Measurements from ENCODE around the gene CFAP99.

DNA sequence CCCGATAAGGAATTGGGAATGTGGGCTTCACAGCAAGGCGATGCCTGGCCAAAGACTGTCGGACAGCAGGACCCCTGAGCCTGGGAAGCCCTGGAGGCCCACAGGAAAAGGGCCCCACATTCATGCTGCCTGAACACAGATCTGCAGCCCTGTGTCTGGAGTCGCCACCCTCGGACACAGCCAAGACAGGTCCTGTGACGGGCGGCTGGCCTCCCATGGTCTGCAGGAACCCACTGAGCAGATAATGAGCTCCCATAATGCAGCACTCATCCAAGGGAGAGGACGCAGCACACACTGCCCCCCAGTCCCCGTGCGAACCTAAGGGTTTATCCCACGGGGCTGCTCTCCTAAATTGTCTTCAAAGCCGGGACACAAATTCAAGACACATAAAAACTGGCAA lies 30.9 kb upstream of the CFAP99 start:
- TF ChIP-seq, protein P1, sequence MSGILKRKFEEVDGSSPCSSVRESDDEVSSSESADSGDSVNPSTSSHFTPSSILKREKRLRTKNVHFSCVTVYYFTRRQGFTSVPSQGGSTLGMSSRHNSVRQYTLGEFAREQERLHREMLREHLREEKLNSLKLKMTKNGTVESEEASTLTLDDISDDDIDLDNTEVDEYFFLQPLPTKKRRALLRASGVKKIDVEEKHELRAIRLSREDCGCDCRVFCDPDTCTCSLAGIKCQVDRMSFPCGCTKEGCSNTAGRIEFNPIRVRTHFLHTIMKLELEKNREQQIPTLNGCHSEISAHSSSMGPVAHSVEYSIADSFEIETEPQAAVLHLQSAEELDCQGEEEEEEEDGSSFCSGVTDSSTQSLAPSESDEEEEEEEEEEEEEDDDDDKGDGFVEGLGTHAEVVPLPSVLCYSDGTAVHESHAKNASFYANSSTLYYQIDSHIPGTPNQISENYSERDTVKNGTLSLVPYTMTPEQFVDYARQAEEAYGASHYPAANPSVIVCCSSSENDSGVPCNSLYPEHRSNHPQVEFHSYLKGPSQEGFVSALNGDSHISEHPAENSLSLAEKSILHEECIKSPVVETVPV (CRISPR knock-in tag; IDR thresholded peaks at IDR 0.05), result no peak
- TF ChIP-seq, protein P2, sequence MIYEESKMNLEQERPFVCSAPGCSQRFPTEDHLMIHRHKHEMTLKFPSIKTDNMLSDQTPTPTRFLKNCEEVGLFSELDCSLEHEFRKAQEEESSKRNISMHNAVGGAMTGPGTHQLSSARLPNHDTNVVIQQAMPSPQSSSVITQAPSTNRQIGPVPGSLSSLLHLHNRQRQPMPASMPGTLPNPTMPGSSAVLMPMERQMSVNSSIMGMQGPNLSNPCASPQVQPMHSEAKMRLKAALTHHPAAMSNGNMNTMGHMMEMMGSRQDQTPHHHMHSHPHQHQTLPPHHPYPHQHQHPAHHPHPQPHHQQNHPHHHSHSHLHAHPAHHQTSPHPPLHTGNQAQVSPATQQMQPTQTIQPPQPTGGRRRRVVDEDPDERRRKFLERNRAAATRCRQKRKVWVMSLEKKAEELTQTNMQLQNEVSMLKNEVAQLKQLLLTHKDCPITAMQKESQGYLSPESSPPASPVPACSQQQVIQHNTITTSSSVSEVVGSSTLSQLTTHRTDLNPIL (CRISPR knock-in tag; IDR thresholded peaks at IDR 0.05; ENCODE audit: low read depth), result no peak
- no peak for TF ChIP-seq ZNF70 (CRISPR knock-in tag; IDR thresholded peaks at IDR 0.05)
- TF ChIP-seq ARNTL (CRISPR knock-in tag; IDR thresholded peaks at IDR 0.05; ENCODE audit: borderline replicate concordance, low read depth), result no peak
- TF ChIP-seq, protein P3, sequence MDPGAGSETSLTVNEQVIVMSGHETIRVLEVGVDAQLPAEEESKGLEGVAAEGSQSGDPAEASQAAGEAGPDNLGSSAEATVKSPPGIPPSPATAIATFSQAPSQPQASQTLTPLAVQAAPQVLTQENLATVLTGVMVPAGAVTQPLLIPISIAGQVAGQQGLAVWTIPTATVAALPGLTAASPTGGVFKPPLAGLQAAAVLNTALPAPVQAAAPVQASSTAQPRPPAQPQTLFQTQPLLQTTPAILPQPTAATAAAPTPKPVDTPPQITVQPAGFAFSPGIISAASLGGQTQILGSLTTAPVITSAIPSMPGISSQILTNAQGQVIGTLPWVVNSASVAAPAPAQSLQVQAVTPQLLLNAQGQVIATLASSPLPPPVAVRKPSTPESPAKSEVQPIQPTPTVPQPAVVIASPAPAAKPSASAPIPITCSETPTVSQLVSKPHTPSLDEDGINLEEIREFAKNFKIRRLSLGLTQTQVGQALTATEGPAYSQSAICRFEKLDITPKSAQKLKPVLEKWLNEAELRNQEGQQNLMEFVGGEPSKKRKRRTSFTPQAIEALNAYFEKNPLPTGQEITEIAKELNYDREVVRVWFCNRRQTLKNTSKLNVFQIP (CRISPR knock-in tag; IDR thresholded peaks at IDR 0.05; ENCODE audit: borderline replicate concordance, low read depth), result no peak
- TF ChIP-seq SNAI2 (CRISPR knock-in tag; IDR thresholded peaks at IDR 0.05), result no peak
- TF ChIP-seq ZC3H10 (CRISPR knock-in tag; IDR thresholded peaks at IDR 0.05), result no peak
- no peak for TF ChIP-seq TCF4 (CRISPR knock-in tag; IDR thresholded peaks at IDR 0.05; ENCODE audit: borderline replicate concordance)
- no peak for TF ChIP-seq TOX (CRISPR knock-in tag; IDR thresholded peaks at IDR 0.05; ENCODE audit: borderline replicate concordance)
- TF ChIP-seq CSDC2 (CRISPR knock-in tag; IDR thresholded peaks at IDR 0.05), result no peak
- TF ChIP-seq GLIS3 (CRISPR knock-in tag; IDR thresholded peaks at IDR 0.05), result no peak
- no peak for TF ChIP-seq ESRRG (CRISPR knock-in tag; IDR thresholded peaks at IDR 0.05)
- no peak for TF ChIP-seq BACH2 (CRISPR knock-in tag; IDR thresholded peaks at IDR 0.05; ENCODE audit: borderline replicate concordance)

Measured in SK-N-SH treated with all-trans-retinoic acid at 6 μM for 48 hours (cell line).